SK-N-SH treated with all-trans-retinoic acid at 6 μM for 48 hours (cell line): ENCODE measurements around the gene EPN2.
A peak's percentile ranks its signal among the peaks of the same experiment; 100 is the strongest.

ENCODE experiments used
- ATAC-seq: fragments of 200-7000 bp; cut with Tn5 transposase; 3 replicates; pipeline ENCODE4 v1.9.1; 2020; ENCODE audit warnings: mild to moderate bottlenecking, moderate library complexity
- ARNTL ChIP-seq: fragments of 450-650 bp; formaldehyde crosslinking; IDR thresholded peaks from 2 replicates; pipeline ENCODE4 v1.5.0; 2020; ENCODE audit warnings: low read depth, mild to moderate bottlenecking, moderate library complexity, borderline replicate concordance
- BACH2 ChIP-seq: fragments of 250-450 bp; sonication (Bioruptor Pico); IDR thresholded peaks from 2 replicates; pipeline ENCODE4 v1.9.0; 2021; ENCODE audit warnings: mild to moderate bottlenecking, borderline replicate concordance
- CSDC2 ChIP-seq: fragments of 250-450 bp; sonication (Bioruptor Pico); IDR thresholded peaks from 2 replicates; pipeline ENCODE4 v1.5.0; 2020; ENCODE audit warnings: mild to moderate bottlenecking, moderate library complexity
- CSRNP3 ChIP-seq: fragments of 250-450 bp; sonication (Bioruptor Pico); IDR thresholded peaks from 2 replicates; pipeline ENCODE4 v1.5.1; 2021; ENCODE audit warnings: mild to moderate bottlenecking, moderate library complexity
- ESRRG ChIP-seq: fragments of 250-450 bp; sonication (Bioruptor Pico); IDR thresholded peaks from 2 replicates; pipeline ENCODE4 v1.6.1; 2021; ENCODE audit warnings: mild to moderate bottlenecking
- GLIS3 ChIP-seq: fragments of 250-450 bp; sonication (Bioruptor Pico); IDR thresholded peaks from 2 replicates; pipeline ENCODE4 v1.5.0; 2020; ENCODE audit warnings: mild to moderate bottlenecking, moderate library complexity
- ISL1 ChIP-seq: fragments of 250-450 bp; sonication (Bioruptor Pico); IDR thresholded peaks from 2 replicates; pipeline ENCODE4 v2.1.2; 2022; ENCODE audit warnings: mild to moderate bottlenecking, moderate library complexity
- OSR1 ChIP-seq: fragments of 250-450 bp; sonication (Bioruptor Pico); IDR thresholded peaks from 2 replicates; pipeline ENCODE4 v1.8.0; 2022; ENCODE audit warnings: moderate library complexity, mild to moderate bottlenecking, inconsistent platforms
- POU6F1 ChIP-seq: fragments of 250-450 bp; sonication (Bioruptor Pico); IDR thresholded peaks from 2 replicates; pipeline ENCODE4 v1.8.0; 2021; ENCODE audit warnings: low read depth, mild to moderate bottlenecking, moderate library complexity, borderline replicate concordance
- PPARA ChIP-seq: fragments of 250-450 bp; sonication (Bioruptor Pico); IDR thresholded peaks from 2 replicates; pipeline ENCODE4 v1.5.0; 2020; ENCODE audit warnings: mild to moderate bottlenecking, borderline replicate concordance
- RARB ChIP-seq: fragments of 250-450 bp; sonication (Bioruptor Pico); IDR thresholded peaks from 2 replicates; pipeline ENCODE4 v1.8.0; 2021; ENCODE audit warnings: mild to moderate bottlenecking, moderate library complexity
- TCF4 ChIP-seq: fragments of 250-450 bp; sonication (Bioruptor Pico); IDR thresholded peaks from 2 replicates; pipeline ENCODE4 v1.8.0; 2021; ENCODE audit warnings: mild to moderate bottlenecking, moderate library complexity, borderline replicate concordance
- TSHZ2 ChIP-seq: fragments of 250-450 bp; sonication (Bioruptor Pico); IDR thresholded peaks from 2 replicates; pipeline ENCODE4 v1.5.0; 2020; ENCODE audit warnings: mild to moderate bottlenecking, moderate library complexity
- ZFP3 ChIP-seq: fragments of 250-450 bp; sonication (Bioruptor Pico); IDR thresholded peaks from 2 replicates; pipeline ENCODE4 v1.5.0; 2020; ENCODE audit warnings: mild to moderate bottlenecking, moderate library complexity
- ZFP30 ChIP-seq: fragments of 450-650 bp; formaldehyde crosslinking; IDR thresholded peaks from 2 replicates; pipeline ENCODE4 v1.5.0; 2022; ENCODE audit warnings: mild to moderate bottlenecking, moderate library complexity
- ZNF565 ChIP-seq: fragments of 450-650 bp; formaldehyde crosslinking; conservative IDR thresholded peaks from 2 replicates; pipeline ENCODE4 v1.5.0; 2020; ENCODE audit warnings: low read depth, mild to moderate bottlenecking, moderate library complexity
- ZNF70 ChIP-seq: fragments of 450-650 bp; formaldehyde crosslinking; IDR thresholded peaks from 2 replicates; pipeline ENCODE4 v1.5.0; 2020; ENCODE audit warnings: mild to moderate bottlenecking, moderate library complexity
- ZNF8 ChIP-seq: fragments of 450-650 bp; formaldehyde crosslinking; IDR thresholded peaks from 2 replicates; pipeline ENCODE4 v1.5.0; 2020; ENCODE audit warnings: mild to moderate bottlenecking, moderate library complexity
- TF ChIP-seq, protein P1 (sequence below): fragments of 250-450 bp; sonication (Bioruptor Pico); IDR thresholded peaks from 2 replicates; pipeline ENCODE4 v1.5.1; 2020; ENCODE audit warnings: low read depth, mild to moderate bottlenecking, moderate library complexity

Gene EPN2

DNA sequence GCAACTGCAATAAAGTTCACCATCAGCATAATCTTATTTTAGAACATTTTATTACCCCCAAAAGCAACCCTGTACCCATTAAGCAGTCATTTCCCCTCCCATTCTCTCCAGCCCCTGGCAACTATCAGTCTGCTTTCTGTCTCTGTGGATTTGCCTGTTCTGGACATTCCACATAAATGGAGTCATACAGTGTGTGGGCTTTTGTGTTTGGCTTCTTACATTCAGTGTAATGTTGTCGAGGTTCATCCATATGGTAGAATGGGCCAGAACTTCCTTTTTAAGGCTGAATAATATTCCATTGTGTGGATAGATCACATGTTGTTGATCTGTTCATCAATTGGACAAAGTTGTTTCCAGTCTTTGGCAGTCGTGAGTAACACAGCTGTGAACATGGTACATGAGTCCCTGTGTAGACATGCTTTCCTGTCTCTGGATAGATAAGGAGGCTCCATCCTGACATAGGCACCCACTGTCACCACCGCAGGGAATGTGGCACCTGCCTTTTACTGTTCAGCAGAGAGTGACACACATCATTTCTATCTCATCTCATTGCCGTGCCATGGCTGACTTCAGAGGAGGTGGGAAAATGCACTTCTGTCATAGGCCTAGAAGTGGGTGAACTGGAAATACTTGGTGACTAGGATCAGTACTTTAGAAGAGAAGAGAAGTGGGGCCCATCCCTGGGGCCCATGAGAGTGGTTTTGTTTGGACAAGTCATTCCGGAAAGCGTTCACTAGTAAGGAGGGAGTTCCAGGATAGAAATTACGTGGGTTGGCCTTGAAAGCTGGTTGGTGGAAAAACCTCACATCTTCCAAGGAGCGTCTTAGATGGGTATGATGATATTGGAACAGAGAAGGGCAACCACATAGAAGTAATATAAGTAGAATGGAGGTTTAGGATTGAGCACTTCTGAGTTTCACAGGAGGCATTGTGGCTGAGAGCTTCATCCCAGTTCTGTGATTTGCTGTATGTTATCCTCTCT is 25.8 kb downstream of the EPN2 start:
- ATAC-seq, result peak; percentile 80
- no peak for TF ChIP-seq GLIS3 (CRISPR knock-in tag)
- TF ChIP-seq ZNF8, result no peak
- TF ChIP-seq TCF4, result no peak
- no peak for TF ChIP-seq ESRRG (CRISPR knock-in tag)
- TF ChIP-seq ARNTL (CRISPR knock-in tag), result no peak
- TF ChIP-seq, protein P1, sequence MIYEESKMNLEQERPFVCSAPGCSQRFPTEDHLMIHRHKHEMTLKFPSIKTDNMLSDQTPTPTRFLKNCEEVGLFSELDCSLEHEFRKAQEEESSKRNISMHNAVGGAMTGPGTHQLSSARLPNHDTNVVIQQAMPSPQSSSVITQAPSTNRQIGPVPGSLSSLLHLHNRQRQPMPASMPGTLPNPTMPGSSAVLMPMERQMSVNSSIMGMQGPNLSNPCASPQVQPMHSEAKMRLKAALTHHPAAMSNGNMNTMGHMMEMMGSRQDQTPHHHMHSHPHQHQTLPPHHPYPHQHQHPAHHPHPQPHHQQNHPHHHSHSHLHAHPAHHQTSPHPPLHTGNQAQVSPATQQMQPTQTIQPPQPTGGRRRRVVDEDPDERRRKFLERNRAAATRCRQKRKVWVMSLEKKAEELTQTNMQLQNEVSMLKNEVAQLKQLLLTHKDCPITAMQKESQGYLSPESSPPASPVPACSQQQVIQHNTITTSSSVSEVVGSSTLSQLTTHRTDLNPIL (CRISPR knock-in tag), result no peak
- TF ChIP-seq ZFP30 (CRISPR knock-in tag), result no peak
- no peak for TF ChIP-seq ISL1 (CRISPR knock-in tag)
- no peak for TF ChIP-seq RARB (CRISPR knock-in tag)
- no peak for TF ChIP-seq CSRNP3 (CRISPR knock-in tag)
- TF ChIP-seq TSHZ2 (CRISPR knock-in tag), result no peak
- TF ChIP-seq OSR1 (CRISPR knock-in tag), result no peak
- no peak for TF ChIP-seq PPARA
- TF ChIP-seq CSDC2 (CRISPR knock-in tag), result no peak

GRCh38 chr17:19263641-19264051 is 26.5 kb downstream of the EPN2 start:
- TF ChIP-seq ZNF8, result no peak
- TF ChIP-seq ZNF565 (CRISPR knock-in tag), result no peak
- no peak for TF ChIP-seq OSR1 (CRISPR knock-in tag)
- TF ChIP-seq ZFP3 (CRISPR knock-in tag), result no peak
- TF ChIP-seq ESRRG (CRISPR knock-in tag), result no peak
- no peak for TF ChIP-seq ZFP30 (CRISPR knock-in tag)
- no peak for TF ChIP-seq ISL1 (CRISPR knock-in tag)
- TF ChIP-seq PPARA, result no peak
- TF ChIP-seq POU6F1 (CRISPR knock-in tag), result no peak
- ATAC-seq, result peak; percentile 79

DNA sequence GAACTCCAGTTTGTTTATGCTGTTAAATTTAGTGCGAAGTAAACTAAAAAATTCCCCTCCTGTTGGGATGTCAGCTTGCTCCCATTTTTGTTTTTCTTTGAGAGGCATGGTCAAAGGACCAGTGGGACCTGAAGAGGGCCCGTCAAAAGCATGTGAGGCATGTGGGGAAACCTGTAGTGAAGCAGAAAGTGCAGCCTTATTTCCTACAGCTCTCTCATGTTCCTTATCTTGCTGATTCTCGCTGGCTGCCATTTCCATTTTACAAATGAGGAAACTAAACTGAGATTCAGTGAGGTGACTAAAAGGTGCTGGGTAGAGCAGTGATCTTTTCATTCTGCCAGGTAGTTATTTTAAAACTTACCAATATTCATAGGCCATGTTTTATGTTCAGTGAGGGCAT is 27.1 kb downstream of the EPN2 start:
- TF ChIP-seq ZFP30 (CRISPR knock-in tag) (no peak), ZNF565 (CRISPR knock-in tag) (no peak), CSRNP3 (CRISPR knock-in tag) (no peak), ARNTL (CRISPR knock-in tag) (no peak), CSDC2 (CRISPR knock-in tag) (no peak), BACH2 (CRISPR knock-in tag) (no peak), ZNF8 (no peak), ISL1 (CRISPR knock-in tag) (no peak), ESRRG (CRISPR knock-in tag) (no peak), POU6F1 (CRISPR knock-in tag) (no peak), ZNF70 (no peak), TCF4 (no peak)
- ATAC-seq, result no peak
